ENCODE results near the gene PAPSS1. TPM values are rescaled to one million over a fixed set of nuclear protein-coding genes. Genes with fewer than 3 reads are reported as not detected.
A peak's percentile ranks its signal among the peaks of the same experiment; 100 is the strongest.

Gene PAPSS1
- polyA plus RNA-seq, 1 of the 3 experiments (the other 2 are of a cell fraction), result 70.1 TPM

- peaks cover 3% of the 10 kb centered on the region for H3F3A ChIP-seq (replicated peaks; ENCODE audit: insufficient read depth)
- no peak overlapping the region for H3K4me3 ChIP-seq (ENCODE audit: low read depth in 2 of 2, low read length in 1 of 2)
- H3K9me3 ChIP-seq, result no peaks in the 10 kb centered on the region; the same call in 1 of the 2 replicates
- H3K36me3 ChIP-seq (replicated peaks in 1 of 2; ENCODE audit: control insufficient read depth in 1 of 2, insufficient read depth in 2 of 2, low read length in 1 of 2), result peaks cover 8 to 21% of the 10 kb centered on the region in 2 experiments
- H3K4me2 ChIP-seq, result peak overlapping the region; percentile 15; the same call in 1 of the 2 replicates
- no peaks in the 10 kb centered on the region for H4K20me1 ChIP-seq (ENCODE audit: insufficient read depth)
- ChIA-PET CTCF (no interaction called here), POLR2A (no interaction called here)
- no peak for DNase-seq
- H3K27ac ChIP-seq (ENCODE audit: low read depth in 2 of 2, low read length in 1 of 2), result peak overlapping the region; percentile 29 to 74; a peak in 3 of 4 replicates
- H2AFZ ChIP-seq (ENCODE audit: low read depth), result no peak overlapping the region
- no peaks in the 10 kb centered on the region for H3K9me2 ChIP-seq
- H3K79me2 ChIP-seq (ENCODE audit: insufficient read depth), result 0 out of 2 replicates have a peak, but pooled peaks cover 4% of the 10 kb centered on the region
- H3K4me1 ChIP-seq (ENCODE audit: control insufficient read depth in 1 of 2, insufficient read depth in 2 of 2, low read depth in 1 of 2, low read length in 1 of 2), result peaks cover 0 to 19% of the 10 kb centered on the region in 2 experiments; a peak in 3 of 4 replicates
- WGBS (ENCODE audit: low lambda C conversion rate), result 77% methylated on average over 2 of the region's 2 CpGs
- no peak overlapping the region for H3K9ac ChIP-seq
- TF ChIP-seq NFIC (IDR thresholded peaks at IDR 0.05; ENCODE audit: borderline replicate concordance), result peak; percentile 38; the same call in 1 of the 2 replicates
- TF ChIP-seq SMC3 (IDR thresholded peaks at IDR 0.05; ENCODE audit: low read depth, low read length), result no peak
- no peaks in the 10 kb centered on the region for H3K27me3 ChIP-seq (ENCODE audit: insufficient read depth)
Measured at GRCh38 chr4:107619066-107619465, 101.0 kb downstream of the PAPSS1 start.

- Histone ChIP-seq H2AFZ (ENCODE audit: low read depth) (no peak overlapping the region), H3F3A (replicated peaks; ENCODE audit: insufficient read depth) (peaks cover 3% of the 10 kb centered on the region), H3K4me1 (ENCODE audit: control insufficient read depth in 1 of 2, insufficient read depth in 2 of 2, low read depth in 1 of 2, low read length in 1 of 2) (peaks cover 0 to 19% of the 10 kb centered on the region in 2 experiments; a peak in 3 of 4 replicates), H3K9me3 (no peaks in the 10 kb centered on the region; the same call in 1 of the 2 replicates), H3K9ac (no peak overlapping the region), H3K79me2 (ENCODE audit: insufficient read depth) (0 out of 2 replicates have a peak, but pooled peaks cover 4% of the 10 kb centered on the region), H4K20me1 (ENCODE audit: insufficient read depth) (no peaks in the 10 kb centered on the region), H3K27ac (ENCODE audit: low read depth in 2 of 2, low read length in 1 of 2) (peak overlapping the region; percentile 29 to 74), H3K36me3 (replicated peaks in 1 of 2; ENCODE audit: control insufficient read depth in 1 of 2, insufficient read depth in 2 of 2, low read length in 1 of 2) (peaks cover 9 to 21% of the 10 kb centered on the region in 2 experiments), H3K4me2 (no peak overlapping the region), H3K9me2 (no peaks in the 10 kb centered on the region), H3K27me3 (ENCODE audit: insufficient read depth) (no peaks in the 10 kb centered on the region), H3K4me3 (ENCODE audit: low read depth in 2 of 2, low read length in 1 of 2) (no peak overlapping the region)
- no peak for DNase-seq
- CTCF ChIA-PET, result no interaction called here
- TF ChIP-seq CHD2 (IDR thresholded peaks at IDR 0.05; ENCODE audit: low read length, partially characterized antibody) (no peak), TAF1 (IDR thresholded peaks at IDR 0.05; ENCODE audit: borderline replicate concordance, low read depth, low read length) (no peak), FOXM1 (IDR thresholded peaks at IDR 0.05; ENCODE audit: low read depth) (no peak), NFIC (IDR thresholded peaks at IDR 0.05; ENCODE audit: borderline replicate concordance) (no peak), REST (IDR thresholded peaks at IDR 0.05; ENCODE audit: low read depth, low read length) (no peak), MEF2A (IDR thresholded peaks at IDR 0.05; ENCODE audit: borderline replicate concordance, low read depth) (no peak), GATA2 (CRISPR knock-in tag; IDR thresholded peaks at IDR 0.05) (no peak), ELF1 (IDR thresholded peaks at IDR 0.05) (no peak), TEAD4 (IDR thresholded peaks at IDR 0.05; ENCODE audit: borderline replicate concordance, insufficient read depth) (no peak), RCOR1 (IDR thresholded peaks at IDR 0.05; ENCODE audit: low read length) (no peak), SIN3A (IDR thresholded peaks at IDR 0.05; ENCODE audit: borderline replicate concordance, low read depth, low read length) (no peak), FOSL2 (IDR thresholded peaks at IDR 0.05; ENCODE audit: borderline replicate concordance, low read depth) (no peak), RXRA (IDR thresholded peaks at IDR 0.05; ENCODE audit: borderline replicate concordance, low read depth) (no peak), IRF3 (IDR thresholded peaks at IDR 0.05; ENCODE audit: low read depth, low read length) (no peak), RFX5 (IDR thresholded peaks at IDR 0.05; ENCODE audit: low read length) (no peak), PBX3 (IDR thresholded peaks at IDR 0.05) (no peak)
- TF ChIP-seq, protein P1, sequence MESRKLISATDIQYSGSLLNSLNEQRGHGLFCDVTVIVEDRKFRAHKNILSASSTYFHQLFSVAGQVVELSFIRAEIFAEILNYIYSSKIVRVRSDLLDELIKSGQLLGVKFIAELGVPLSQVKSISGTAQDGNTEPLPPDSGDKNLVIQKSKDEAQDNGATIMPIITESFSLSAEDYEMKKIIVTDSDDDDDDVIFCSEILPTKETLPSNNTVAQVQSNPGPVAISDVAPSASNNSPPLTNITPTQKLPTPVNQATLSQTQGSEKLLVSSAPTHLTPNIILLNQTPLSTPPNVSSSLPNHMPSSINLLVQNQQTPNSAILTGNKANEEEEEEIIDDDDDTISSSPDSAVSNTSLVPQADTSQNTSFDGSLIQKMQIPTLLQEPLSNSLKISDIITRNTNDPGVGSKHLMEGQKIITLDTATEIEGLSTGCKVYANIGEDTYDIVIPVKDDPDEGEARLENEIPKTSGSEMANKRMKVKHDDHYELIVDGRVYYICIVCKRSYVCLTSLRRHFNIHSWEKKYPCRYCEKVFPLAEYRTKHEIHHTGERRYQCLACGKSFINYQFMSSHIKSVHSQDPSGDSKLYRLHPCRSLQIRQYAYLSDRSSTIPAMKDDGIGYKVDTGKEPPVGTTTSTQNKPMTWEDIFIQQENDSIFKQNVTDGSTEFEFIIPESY (IDR thresholded peaks at IDR 0.05; ENCODE audit: borderline replicate concordance, low read depth), result no peak
- TF ChIP-seq, protein P2, sequence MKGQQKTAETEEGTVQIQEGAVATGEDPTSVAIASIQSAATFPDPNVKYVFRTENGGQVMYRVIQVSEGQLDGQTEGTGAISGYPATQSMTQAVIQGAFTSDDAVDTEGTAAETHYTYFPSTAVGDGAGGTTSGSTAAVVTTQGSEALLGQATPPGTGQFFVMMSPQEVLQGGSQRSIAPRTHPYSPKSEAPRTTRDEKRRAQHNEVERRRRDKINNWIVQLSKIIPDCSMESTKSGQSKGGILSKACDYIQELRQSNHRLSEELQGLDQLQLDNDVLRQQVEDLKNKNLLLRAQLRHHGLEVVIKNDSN (IDR thresholded peaks at IDR 0.05; ENCODE audit: borderline replicate concordance, low read depth), result no peak
- POLR2A ChIA-PET, result no interaction called here
Measured at GRCh38 chr4:107618656-107619055, 101.4 kb downstream of the PAPSS1 start.

Measured in SK-N-SH (cell line).